ENCODE data around the gene MDGA2.
"Not testable (repeated sequence)": the region's sequence is repeated elsewhere in the genome, so short reads cannot be mapped to it uniquely, and the experiment has no call there.

The MDGA2 gene

DNA sequence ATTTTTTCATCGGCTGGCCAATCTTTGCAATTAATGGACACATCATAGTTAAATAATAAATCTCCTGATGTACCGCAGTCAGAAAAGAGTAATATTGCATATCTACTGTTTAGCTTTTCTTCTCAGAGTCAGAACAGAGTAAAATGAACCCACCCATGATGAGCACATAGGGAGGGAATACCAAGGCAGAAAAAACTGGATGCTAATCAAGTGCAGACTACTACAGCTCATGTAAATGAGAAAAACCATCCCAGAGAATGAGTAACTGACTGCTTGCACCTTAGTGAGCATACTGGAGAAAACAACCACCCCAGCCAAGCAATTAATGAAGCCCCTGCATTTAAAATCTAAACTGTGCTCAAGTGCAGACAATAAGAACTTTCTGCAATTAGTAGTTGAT is 483.7 kb downstream of the MDGA2 start:
- DNase-seq (ENCODE audit: insufficient read length, low spot score) (no peak), FAIRE-seq (no peak)
- no peak for TF ChIP-seq POLR2A (IDR thresholded peaks at IDR 0.05; ENCODE audit: low read depth, low read length)

DNA sequence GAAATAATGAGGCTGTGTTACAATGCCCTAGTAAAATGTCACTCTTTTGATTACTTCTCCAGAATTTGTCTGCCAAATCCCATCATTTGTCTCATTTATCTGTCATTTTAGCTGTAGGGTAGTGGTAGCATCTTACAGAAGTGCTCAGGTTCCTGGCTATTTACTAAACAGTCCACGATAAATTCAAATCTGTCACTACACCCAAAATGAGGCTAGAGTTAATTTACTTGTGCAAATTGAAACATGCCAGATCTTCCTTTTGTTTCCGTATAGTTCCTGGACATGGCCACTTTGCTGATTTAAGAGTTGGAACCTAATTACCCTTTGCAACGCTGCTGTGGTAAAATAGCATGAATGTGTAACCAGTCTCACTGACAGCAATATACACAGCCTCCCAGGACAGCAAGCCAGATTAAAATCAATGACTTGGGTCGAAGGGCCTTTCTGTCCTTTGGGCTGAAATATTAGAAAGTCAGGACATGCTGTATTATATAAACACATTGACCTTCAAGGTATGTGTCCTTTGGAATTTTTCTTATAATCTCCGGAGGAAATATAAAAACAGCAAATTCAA is 485.4 kb downstream of the MDGA2 start:
- no peak for TF ChIP-seq POLR2A (IDR thresholded peaks at IDR 0.05; ENCODE audit: low read depth, low read length)
- DNase-seq (ENCODE audit: insufficient read length, low spot score) (no peak), FAIRE-seq (no peak)

DNA sequence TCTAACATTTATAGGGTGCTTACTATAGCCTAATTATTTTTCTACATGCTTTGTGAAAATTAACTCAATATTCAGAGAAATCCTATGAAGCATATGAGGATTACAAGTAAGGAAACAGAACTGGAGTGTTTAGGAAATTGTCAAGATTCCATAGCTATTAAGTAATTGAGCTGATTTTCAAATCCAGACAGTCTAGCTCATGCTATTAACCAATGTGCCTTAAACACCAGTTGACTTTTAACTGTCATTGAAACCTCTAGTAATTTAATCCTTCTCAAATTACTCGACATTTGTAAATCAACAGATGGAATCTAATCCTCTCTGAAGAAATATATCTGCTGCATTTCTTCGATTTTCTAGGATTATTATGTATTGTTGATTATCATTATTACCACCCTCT is 488.9 kb downstream of the MDGA2 start:
- no peak for TF ChIP-seq POLR2A (IDR thresholded peaks at IDR 0.05; ENCODE audit: low read depth, low read length)
- FAIRE-seq (no peak), DNase-seq (ENCODE audit: insufficient read length, low spot score) (no peak)

DNA sequence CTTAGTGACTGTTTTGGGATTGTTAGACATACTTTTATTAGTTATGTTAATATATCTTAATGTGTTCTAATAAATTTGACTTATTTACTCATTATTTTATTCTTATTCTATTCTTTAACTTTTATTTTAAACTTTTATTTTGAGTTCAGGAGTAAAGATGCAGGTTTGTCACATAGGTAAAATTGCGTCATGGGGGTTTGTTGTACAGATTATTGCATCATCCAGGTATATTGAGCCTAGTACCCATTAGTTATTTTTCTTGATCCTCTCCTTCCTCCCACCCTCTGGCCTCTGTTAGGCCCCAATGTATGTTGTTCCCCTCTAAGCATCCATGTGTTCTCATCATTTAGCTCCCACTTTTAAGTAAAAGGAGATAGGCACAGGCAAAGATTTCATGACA is 495.5 kb downstream of the MDGA2 start:
- FAIRE-seq: no peak
- TF ChIP-seq POLR2A (IDR thresholded peaks at IDR 0.05; ENCODE audit: low read depth, low read length): no peak

DNA sequence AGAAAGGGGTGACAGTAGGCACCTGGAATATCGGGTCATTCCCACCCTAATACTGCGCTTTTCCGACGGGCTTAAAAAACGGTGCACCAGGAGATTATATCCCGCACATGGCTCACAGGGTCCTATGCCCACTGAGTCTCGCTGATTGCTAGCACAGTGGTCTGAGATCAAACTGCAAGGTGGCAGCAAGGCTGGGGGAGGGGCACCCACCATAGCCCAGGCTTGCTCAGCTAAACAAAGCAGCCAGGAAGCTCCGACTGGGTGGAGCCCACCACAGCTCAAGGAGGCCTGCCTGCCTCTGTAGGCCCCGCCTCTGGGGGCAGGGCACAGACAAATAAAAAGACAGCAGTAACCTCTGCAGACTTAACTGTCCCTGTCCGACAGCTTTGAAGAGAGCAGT is 503.5 kb downstream of the MDGA2 start:
- not testable (repeated sequence) for FAIRE-seq; DNase-seq (ENCODE audit: insufficient read length, low spot score)

More for the DNA sequence above, 495.5 kb downstream of the MDGA2 start:
- DNase-seq (ENCODE audit: insufficient read length, low spot score): no peak

DNA sequence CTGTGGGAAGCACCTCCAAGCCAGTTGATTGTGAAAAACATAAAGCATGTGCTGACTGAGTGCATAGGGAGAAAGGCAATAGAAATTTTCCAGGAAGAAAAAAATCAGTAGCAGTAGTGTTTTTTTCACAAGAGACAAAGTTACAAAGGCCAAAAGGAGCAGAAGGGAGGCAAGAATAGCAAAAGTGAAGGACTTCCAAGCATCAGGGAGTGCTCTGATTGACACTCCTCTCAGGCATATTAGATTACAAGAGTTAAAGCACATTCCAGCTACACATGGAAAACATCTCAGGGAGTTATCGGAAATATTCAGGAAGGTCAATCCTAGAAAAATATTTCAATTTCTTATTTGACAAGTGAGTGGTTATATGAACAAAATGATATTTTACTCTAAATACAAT is 508.0 kb downstream of the MDGA2 start:
- DNase-seq (ENCODE audit: insufficient read length, low spot score) (no peak), FAIRE-seq (no peak)
- TF ChIP-seq POLR2A (IDR thresholded peaks at IDR 0.05; ENCODE audit: low read depth, low read length): no peak

DNA sequence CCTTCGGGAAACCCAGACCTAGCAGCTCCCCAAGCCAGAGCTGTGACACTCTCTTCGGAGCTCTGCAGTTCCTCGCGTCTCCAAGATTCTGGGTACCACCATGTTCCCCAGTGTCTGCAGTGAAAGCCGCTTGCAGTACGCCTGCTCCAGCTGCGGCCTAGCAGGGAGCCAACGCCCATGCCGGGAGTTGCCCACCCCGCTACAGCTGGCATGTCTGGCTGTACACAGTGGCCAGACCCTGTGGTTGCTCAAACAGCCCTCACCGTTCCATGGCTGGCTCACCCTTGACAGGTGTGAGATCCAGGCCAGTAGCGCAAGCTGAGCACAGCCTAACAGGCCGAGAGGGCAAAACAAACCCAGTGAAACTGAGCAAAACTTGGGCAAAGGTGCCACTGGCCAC is 520.0 kb downstream of the MDGA2 start:
- TF ChIP-seq POLR2A (IDR thresholded peaks at IDR 0.05; ENCODE audit: low read depth, low read length): no peak
- FAIRE-seq: no peak

DNA sequence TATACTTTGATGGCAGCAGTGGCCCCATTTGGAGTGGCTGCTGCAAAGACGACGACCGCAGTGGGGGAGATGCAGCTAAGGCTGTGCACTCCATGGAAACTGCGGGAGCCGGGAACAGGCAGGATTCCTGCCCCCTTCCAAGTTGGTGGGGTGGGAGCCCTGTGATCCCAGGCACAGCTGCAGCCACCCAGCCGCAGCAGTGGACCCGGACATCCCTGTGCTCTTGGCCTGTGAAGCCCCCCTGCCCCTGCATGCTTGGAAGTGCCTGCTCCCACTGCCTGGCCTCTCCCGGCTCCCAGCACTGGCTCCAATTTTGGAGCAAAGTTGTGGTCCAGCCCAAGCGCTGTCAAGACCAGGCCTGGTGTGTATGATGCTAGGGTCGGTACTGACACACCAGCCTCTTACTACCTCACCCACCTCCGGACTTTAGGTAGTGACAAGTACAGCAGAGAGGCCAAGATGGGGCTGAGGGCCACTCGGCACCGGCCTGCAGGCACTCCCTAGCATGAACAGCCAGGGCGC is 521.1 kb downstream of the MDGA2 start:
- FAIRE-seq (no peak), DNase-seq (ENCODE audit: insufficient read length, low spot score) (no peak)
- no peak for TF ChIP-seq POLR2A (IDR thresholded peaks at IDR 0.05; ENCODE audit: low read depth, low read length)

More for the DNA sequence above, 520.0 kb downstream of the MDGA2 start:
- DNase-seq (ENCODE audit: insufficient read length, low spot score): no peak

DNA sequence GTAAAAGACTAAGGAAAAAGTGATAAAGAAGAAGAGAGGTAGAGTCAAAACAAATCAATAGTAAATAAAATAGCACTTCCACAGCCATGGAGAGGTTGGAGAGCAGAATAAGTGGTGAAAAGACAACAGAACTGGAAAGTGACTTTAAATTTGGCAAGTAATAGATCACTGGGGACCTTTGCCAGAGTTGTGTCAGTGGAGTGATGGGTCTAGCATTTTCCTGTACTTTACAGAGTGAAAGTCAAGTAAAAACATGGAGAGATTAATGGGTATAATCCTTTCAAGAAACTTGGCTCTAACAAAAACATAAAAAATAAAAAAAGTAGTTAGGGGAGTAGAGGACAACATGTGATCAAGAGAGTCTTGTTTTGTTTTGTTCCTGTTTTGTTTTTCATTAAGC is 521.7 kb downstream of the MDGA2 start:
- DNase-seq (ENCODE audit: insufficient read length, low spot score) (no peak), FAIRE-seq (no peak)
- no peak for TF ChIP-seq POLR2A (IDR thresholded peaks at IDR 0.05; ENCODE audit: low read depth, low read length)

DNA sequence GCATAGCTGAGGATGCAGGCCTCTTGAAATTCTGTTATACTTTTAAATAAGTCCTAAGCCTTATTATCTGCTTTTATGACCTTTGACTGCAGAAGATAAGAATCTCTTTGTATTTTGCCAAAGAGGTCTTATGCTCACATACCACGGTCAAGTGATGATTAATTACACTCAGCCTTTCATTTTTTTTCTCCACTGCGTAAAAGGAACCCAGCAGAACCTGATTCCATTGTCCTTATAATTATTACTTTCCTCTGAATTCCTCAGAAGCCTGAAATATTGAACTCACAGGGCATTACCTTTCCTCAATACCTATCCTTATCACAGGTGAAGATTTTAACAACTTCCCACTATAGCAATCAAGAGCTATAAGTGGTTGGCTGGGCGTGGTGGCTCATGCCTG is 525.1 kb downstream of the MDGA2 start:
- DNase-seq (ENCODE audit: insufficient read length, low spot score): no peak
- no peak for FAIRE-seq
- no peak for TF ChIP-seq POLR2A (IDR thresholded peaks at IDR 0.05; ENCODE audit: low read depth, low read length)

DNA sequence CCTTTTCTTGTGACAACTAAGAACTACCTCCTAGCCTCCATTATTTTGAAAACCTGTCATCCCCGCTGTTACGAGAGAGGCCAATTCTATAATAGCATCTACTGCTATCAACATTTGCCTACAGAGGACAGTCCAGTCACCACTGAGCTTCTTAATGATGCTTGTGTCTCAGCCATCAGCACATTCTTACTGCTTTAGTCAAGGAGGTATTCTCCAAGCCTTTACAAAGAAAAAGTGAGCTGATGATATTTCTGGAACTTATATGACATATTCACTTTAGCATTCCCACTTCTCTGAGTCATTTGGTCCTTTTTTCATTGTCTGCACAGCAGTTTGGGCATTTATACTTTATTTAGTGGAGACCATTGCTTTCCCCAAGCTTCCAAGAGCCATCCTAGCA is 526.1 kb downstream of the MDGA2 start:
- TF ChIP-seq POLR2A (IDR thresholded peaks at IDR 0.05; ENCODE audit: low read depth, low read length): no peak
- DNase-seq (ENCODE audit: insufficient read length, low spot score) (peak; percentile 2), FAIRE-seq (no peak)

DNA sequence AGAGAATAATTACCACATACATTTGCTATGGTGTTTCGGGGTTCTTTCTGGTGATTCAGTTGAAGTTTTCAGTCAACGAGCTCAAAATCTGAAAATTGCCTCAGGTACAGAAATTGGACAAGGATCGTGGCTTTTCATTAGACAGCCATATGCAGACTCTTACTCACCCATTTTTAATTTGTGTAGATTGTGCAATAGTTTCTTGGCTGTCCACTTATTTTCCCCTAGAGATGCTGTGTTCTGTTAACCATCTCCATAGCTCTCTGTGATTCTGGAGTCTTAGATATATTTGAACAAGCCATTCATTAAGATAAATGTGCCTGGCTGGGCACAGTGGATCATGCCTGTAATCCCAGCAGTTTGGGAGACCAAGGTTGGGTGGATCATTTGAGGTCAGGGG is 526.7 kb downstream of the MDGA2 start:
- DNase-seq (ENCODE audit: insufficient read length, low spot score) (no peak), FAIRE-seq (no peak)
- TF ChIP-seq POLR2A (IDR thresholded peaks at IDR 0.05; ENCODE audit: low read depth, low read length): no peak

DNA sequence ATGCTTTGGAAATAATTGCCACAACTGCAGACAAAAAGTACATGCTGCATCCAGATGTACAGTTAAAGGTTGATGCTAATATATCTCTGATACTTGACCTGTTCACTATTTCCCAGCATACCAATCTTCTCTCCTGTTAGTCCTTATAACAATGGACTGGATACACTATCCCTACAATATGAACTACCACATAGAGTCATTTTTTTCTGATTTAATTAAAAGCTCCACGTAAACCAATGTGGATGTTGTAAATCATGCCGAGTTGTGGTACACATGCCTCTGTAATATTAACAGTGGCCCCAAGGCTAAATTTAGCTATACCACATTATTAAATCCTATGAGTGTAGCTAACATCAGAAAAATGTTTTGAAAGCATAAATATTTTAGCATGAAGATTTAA is 554.8 kb downstream of the MDGA2 start:
- no peak for FAIRE-seq
- no peak for TF ChIP-seq POLR2A (IDR thresholded peaks at IDR 0.05; ENCODE audit: low read depth, low read length)
- no peak for DNase-seq (ENCODE audit: insufficient read length, low spot score)

DNA sequence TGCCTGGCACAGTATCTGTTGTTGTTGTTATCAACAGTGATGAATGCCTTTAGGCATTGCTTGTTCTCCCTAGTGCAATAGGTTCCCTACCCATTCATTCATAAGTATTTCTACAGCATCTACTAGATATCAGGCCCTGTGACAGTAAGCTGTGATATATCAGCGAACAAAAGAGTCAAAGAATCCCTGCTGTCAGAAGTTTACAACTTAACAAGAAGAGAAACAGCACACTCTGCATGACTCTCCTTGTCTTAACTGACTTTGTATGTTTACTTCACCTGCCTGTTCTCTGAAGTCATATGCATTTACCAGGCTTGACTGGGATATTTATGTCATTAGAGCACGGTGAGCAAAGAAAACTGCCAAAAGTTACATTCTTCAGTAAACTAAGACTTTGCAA is 571.6 kb downstream of the MDGA2 start:
- no peak for TF ChIP-seq POLR2A (IDR thresholded peaks at IDR 0.05; ENCODE audit: low read depth, low read length)
- FAIRE-seq: no peak
- DNase-seq (ENCODE audit: insufficient read length, low spot score): no peak

DNA sequence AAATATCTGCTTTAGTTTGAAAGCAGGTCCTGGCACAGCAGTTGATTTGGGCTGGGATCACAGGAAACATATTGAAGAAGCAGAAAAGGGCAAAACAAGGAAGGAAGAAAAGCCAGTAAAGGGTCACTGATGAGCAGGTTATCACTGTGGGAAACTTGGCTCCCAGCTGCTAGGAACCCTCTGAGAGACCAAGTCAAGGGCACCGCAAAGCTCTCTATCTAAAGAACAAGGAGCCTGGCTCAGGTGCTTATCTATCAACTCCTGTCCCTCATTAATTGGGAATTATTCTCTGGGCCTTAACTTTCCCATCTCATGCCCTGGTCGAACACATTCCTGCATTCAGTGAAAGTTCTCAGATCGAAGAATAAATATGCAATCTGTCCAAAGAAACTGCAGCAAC is 572.9 kb downstream of the MDGA2 start:
- FAIRE-seq (no peak), DNase-seq (ENCODE audit: insufficient read length, low spot score) (no peak)
- no peak for TF ChIP-seq POLR2A (IDR thresholded peaks at IDR 0.05; ENCODE audit: low read depth, low read length)

DNA sequence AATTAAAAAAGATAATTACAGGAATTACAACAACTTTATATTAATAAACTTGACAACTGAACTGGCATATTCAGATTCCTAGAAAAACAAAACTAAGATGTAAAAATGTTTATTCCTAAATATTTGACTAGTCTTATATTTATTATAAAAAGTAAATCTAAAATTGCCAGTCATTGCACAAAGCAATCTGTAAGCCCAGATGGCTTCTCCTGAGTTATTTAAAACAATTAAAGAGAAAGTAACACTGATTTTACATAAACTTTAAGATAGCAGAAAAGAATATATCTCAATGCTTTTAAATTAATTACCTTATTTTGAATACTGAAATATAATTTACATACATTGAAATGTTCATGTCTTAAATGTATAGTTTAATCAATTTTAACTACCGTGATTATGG is 589.7 kb downstream of the MDGA2 start:
- FAIRE-seq (no peak), DNase-seq (ENCODE audit: insufficient read length, low spot score) (no peak)
- no peak for TF ChIP-seq POLR2A (IDR thresholded peaks at IDR 0.05; ENCODE audit: low read depth, low read length)
